NCI-H1417 treated with DMSO at 0.1 percent for 48 hours (cell line): Measurements from ENCODE around the gene ZNF587.
"Not testable (repeated sequence)": the region's sequence is repeated elsewhere in the genome, so short reads cannot be mapped to it uniquely, and the experiment has no call there.

Experiments
- DNase-seq: peaks from one replicate; lab custom pipeline; 2025; lab: John Stamatoyannopoulos, UW

The ZNF587 gene

GRCh38 chr19:57849666-57850473, at the start of gene ZNF587:
Gene ZNF587 (plus strand): TSS chr19:57849859. CDS start chr19:57850039, 180 bp downstream.
- not testable (repeated sequence) for DNase-seq

- DNase-seq = no peak
These were observed 49.0 kb upstream of the ZNF587 start for GRCh38 chr19:57800696-57801095.

- no peak for DNase-seq
These were observed 47.4 kb upstream of the ZNF587 start for GRCh38 chr19:57802269-57802668.

- DNase-seq = no peak
These were observed 46.4 kb upstream of the ZNF587 start for GRCh38 chr19:57803265-57803593.

- no peak for DNase-seq
These were observed 45.9 kb upstream of the ZNF587 start for GRCh38 chr19:57803594-57804325.

GRCh38 chr19:57807541-57807940, 42.1 kb upstream of the ZNF587 start:
- no peak for DNase-seq

- DNase-seq = not testable (repeated sequence)
These were observed 39.0 kb upstream of the ZNF587 start for GRCh38 chr19:57810410-57811295.

- DNase-seq = no peak
These were observed 37.4 kb upstream of the ZNF587 start for GRCh38 chr19:57812226-57812625.

- not testable (repeated sequence) for DNase-seq
These were observed 36.5 kb upstream of the ZNF587 start for GRCh38 chr19:57812975-57813820.

- DNase-seq = no peak
These were observed 35.6 kb upstream of the ZNF587 start for GRCh38 chr19:57813919-57814504.

GRCh38 chr19:57814505-57815246, 35.0 kb upstream of the ZNF587 start, which contains the start of gene ZNF552:
Gene ZNF552 (minus strand): TSS chr19:57814913. CDS start chr19:57814743, 170 bp downstream.
- DNase-seq = peak; percentile 23

GRCh38 chr19:57815247-57816075, 34.2 kb upstream of the ZNF587 start:
- no peak for DNase-seq

GRCh38 chr19:57816652-57817051, 33.0 kb upstream of the ZNF587 start:
- DNase-seq = no peak

- DNase-seq = no peak
These were observed 31.7 kb upstream of the ZNF587 start for GRCh38 chr19:57817976-57818375.

GRCh38 chr19:57818378-57818777, 31.3 kb upstream of the ZNF587 start:
- DNase-seq = no peak

GRCh38 chr19:57819475-57820148, 30.0 kb upstream of the ZNF587 start:
- peak; percentile 52 for DNase-seq

- DNase-seq = no peak
These were observed 29.1 kb upstream of the ZNF587 start for GRCh38 chr19:57820599-57820998.

GRCh38 chr19:57821095-57821494, 28.6 kb upstream of the ZNF587 start:
- not testable (repeated sequence) for DNase-seq

GRCh38 chr19:57821501-57821900, 28.2 kb upstream of the ZNF587 start:
- not testable (repeated sequence) for DNase-seq
